GM12878 (cell line): ENCODE measurements around the gene DAB2. TPM values are rescaled to one million over a fixed set of nuclear protein-coding genes. Genes with fewer than 3 reads are reported as not detected.

Experiments
- ATAC-seq: fragments of 200-7000 bp; cut with Tn5 transposase; 3 replicates; pipeline ENCODE4 v1.9.1; 2020; ENCODE audit warnings: mild to moderate bottlenecking, moderate library complexity
- BruUV-seq: library from RNA; stranded (reverse); fragments of 400-500 nt; replicated peaks from 2 replicates; lab custom pipeline; 2021; lab: Mats Ljungman, UMichigan
- CTCF ChIA-PET: fragments of 300-600 bp; sonication (Branson Sonifier 250); formaldehyde crosslinking; extraction: SDS; loops from one replicate; lab custom pipeline; 2021; ENCODE audit warnings: inconsistent platforms; lab: Yijun Ruan, JAX
- POLR2A ChIA-PET: fragments of 350-600 bp; formaldehyde crosslinking; extraction: SDS; loops from one replicate; lab custom pipeline; 2021; ENCODE audit warnings: inconsistent platforms; lab: Charles Lee
- RAD21 ChIA-PET: fragments of 300-600 bp; sonication (Branson Sonifier 250); formaldehyde crosslinking; loops from one replicate; lab custom pipeline; 2023; ENCODE audit warnings: antibody characterized with exemption; ENCODE audit not compliant: unreplicated experiment; lab: Charles Lee
- SMC1A ChIA-PET: fragments of 300-600 bp; sonication (Branson Sonifier 250); formaldehyde crosslinking; loops from one replicate; lab custom pipeline; 2023; ENCODE audit not compliant: unreplicated experiment, uncharacterized antibody; lab: Charles Lee
- DNase-seq: peaks from one replicate; pipeline ENCODE4 v3.0.0-alpha.2; 2011; ENCODE audit warnings: low read depth, low spot score
- FAIRE-seq: peaks from 3 replicates; lab custom pipeline; 2011; peaks lifted over from hg19 to GRCh38; lab: Jason Lieb, UNC
- H2AFZ ChIP-seq: 2 replicates; pipeline ENCODE4 v1.6.0; 2011; ENCODE audit warnings: low read depth, low read length, control low read depth; ENCODE audit not compliant: control insufficient read depth
- H3K27ac ChIP-seq: 2 replicates; pipeline ENCODE4 v1.5.1; 2011; ENCODE audit warnings: control low read depth; ENCODE audit not compliant: control insufficient read depth, insufficient read depth
- H3K27me3 ChIP-seq, 2 experiments: replicated peaks in 1 of 2; 2 replicates each; pipeline versions ENCODE4 v1.6.0 to v1.6.1; 2011; ENCODE audit warnings: low read length in 1 of 2; ENCODE audit not compliant: control insufficient read depth in 2 of 2, insufficient read depth in 2 of 2
- H3K36me3 ChIP-seq, 2 experiments: 2 replicates each; pipeline ENCODE4 v1.5.1; 2011; ENCODE audit warnings: low read length in 1 of 2; ENCODE audit not compliant: control insufficient read depth in 2 of 2, insufficient read depth in 2 of 2
- H3K4me1 ChIP-seq: 2 replicates; pipeline ENCODE4 v1.6.1; 2011; ENCODE audit warnings: mild to moderate bottlenecking, low read length, moderate library complexity, mixed read lengths; ENCODE audit not compliant: control insufficient read depth, insufficient read depth
- H3K4me2 ChIP-seq: 2 replicates; pipeline ENCODE4 v1.6.0; 2011; ENCODE audit warnings: control low read depth; ENCODE audit not compliant: control insufficient read depth, insufficient read depth
- H3K4me3 ChIP-seq: fragments of 200-600 bp; sonication (generic); 2 replicates; pipeline ENCODE4 v1.5.1; 2016
- H3K79me2 ChIP-seq: 2 replicates; pipeline ENCODE4 v1.6.0; 2011; ENCODE audit warnings: low read length; ENCODE audit not compliant: control insufficient read depth, insufficient read depth
- H3K9ac ChIP-seq: 2 replicates; pipeline ENCODE4 v1.8.0; 2011; ENCODE audit warnings: low read length, control low read depth, mixed read lengths; ENCODE audit not compliant: control insufficient read depth, insufficient read depth
- H3K9me3 ChIP-seq: replicated peaks from 3 replicates; pipeline ENCODE4 v1.5.1; 2011; ENCODE audit warnings: mild to moderate bottlenecking, low read length; ENCODE audit not compliant: control insufficient read depth, insufficient read depth
- H4K20me1 ChIP-seq: 2 replicates; pipeline ENCODE4 v1.6.0; 2011; ENCODE audit not compliant: control insufficient read depth, insufficient read depth
- ATF7 ChIP-seq: fragments of 450-650 bp; IDR thresholded peaks from 2 replicates; pipeline ENCODE4 v1.6.1; 2016; ENCODE audit warnings: low read depth, mild to moderate bottlenecking
- CREB1 ChIP-seq: IDR thresholded peaks from 2 replicates; pipeline ENCODE4 v1.6.1; 2012; ENCODE audit warnings: low read depth, mild to moderate bottlenecking, inconsistent platforms
- EZH2 ChIP-seq: IDR thresholded peaks from 2 replicates; pipeline ENCODE4 v1.6.1; 2012; ENCODE audit warnings: low read depth, mild to moderate bottlenecking, control low read depth, inconsistent platforms, low read length, borderline replicate concordance; ENCODE audit not compliant: control insufficient read depth
- FOS ChIP-seq: IDR thresholded peaks from 3 replicates; pipeline ENCODE4 v1.6.1; 2011; ENCODE audit warnings: borderline replicate concordance; ENCODE audit not compliant: insufficient read length; ENCODE audit errors: extremely low read depth
- KLF5 ChIP-seq: fragments of 450-650 bp; IDR thresholded peaks from 2 replicates; pipeline ENCODE4 v1.6.1; 2014; ENCODE audit warnings: mild to moderate bottlenecking; ENCODE audit not compliant: partially characterized antibody
- MTA3 ChIP-seq: IDR thresholded peaks from 2 replicates; pipeline ENCODE4 v1.6.1; 2012; ENCODE audit warnings: low read length, inconsistent platforms, borderline replicate concordance
- NFIC ChIP-seq: IDR thresholded peaks from 2 replicates; pipeline ENCODE4 v1.6.1; 2012; ENCODE audit warnings: low read depth, mild to moderate bottlenecking, inconsistent platforms, low read length, moderate library complexity
- RAD51 ChIP-seq: fragments of 450-650 bp; IDR thresholded peaks from 2 replicates; pipeline ENCODE4 v1.6.1; 2016; ENCODE audit warnings: moderate library complexity, mild to moderate bottlenecking, inconsistent platforms
- RELB ChIP-seq: fragments of 450-650 bp; IDR thresholded peaks from 2 replicates; pipeline ENCODE4 v1.6.1; 2017; ENCODE audit warnings: low read depth, mild to moderate bottlenecking, moderate library complexity
- SREBF1 ChIP-seq: IDR thresholded peaks from 2 replicates; pipeline ENCODE4 v1.6.1; 2012; ENCODE audit warnings: mild to moderate bottlenecking, low read length
- TAF1 ChIP-seq: IDR thresholded peaks from 2 replicates; pipeline ENCODE4 v1.6.1; 2011; ENCODE audit warnings: mild to moderate bottlenecking, low read depth, low read length, borderline replicate concordance
- TCF7 ChIP-seq: IDR thresholded peaks from 2 replicates; pipeline ENCODE4 v1.6.1; 2014; ENCODE audit warnings: antibody characterized with exemption, borderline replicate concordance
- ZNF217 ChIP-seq: fragments of 450-650 bp; IDR thresholded peaks from 2 replicates; pipeline ENCODE4 v1.6.1; 2017; ENCODE audit warnings: antibody characterized with exemption, mild to moderate bottlenecking
- ZNF24 ChIP-seq: fragments of 450-650 bp; IDR thresholded peaks from 2 replicates; pipeline ENCODE4 v1.6.1; 2017; ENCODE audit warnings: antibody characterized with exemption, mild to moderate bottlenecking
- ZNF687 ChIP-seq: fragments of 450-650 bp; IDR thresholded peaks from 2 replicates; pipeline ENCODE4 v1.6.1; 2017; ENCODE audit warnings: mild to moderate bottlenecking, moderate library complexity
- WGBS: methylation state at CpG from one replicate; pipeline ENCODE4 v1.1.6; 2016; ENCODE audit warnings: low lambda C conversion rate; ENCODE audit not compliant: insufficient replicate concordance, insufficient coverage; ENCODE audit errors: missing lambda C conversion rate; 5-methylcytosine and 5-hydroxymethylcytosine counted together
- in situ Hi-C: fragments of 300-500 bp; cut with MboI; formaldehyde crosslinking; loops from 9 replicates; pipeline ENCODE4 v1.14.3; 2018; ENCODE audit warnings: mixed read lengths
- intact Hi-C: fragments of 100-400 bp; cut with micrococcal nuclease; formaldehyde crosslinking; loops from one replicate; pipeline ENCODE4 v1.14.2; 2022; ENCODE audit not compliant: unreplicated experiment
- polyA plus RNA-seq, 11 experiments: library from polyadenylated mRNA; depleted of rRNA in 4 of 11; unstranded in 6 of 11; stranded (reverse) in 5 of 11; fragments of >200 nt; fragmentation: Nextera tagmentation in 4 of 11; fragmentation: Illumina TruSeq in 1 of 11; extraction: Ambion mirVana in 4 of 11; extraction: Trizol in 1 of 11; gene quantifications; 1 replicate in 1 of 11; 2 replicates in 10 of 11; pipeline versions ENCODE4 v1.2.1 to v1.2.3, GENCODE V29; 2011 to 2016; ENCODE audit warnings: inconsistent platforms in 2 of 11, missing spikeins in 2 of 11, low read depth in 1 of 11
- total RNA-seq, 4 experiments: library from RNA; depleted of rRNA in 3 of 4; stranded (reverse); fragments of >200 nt in 3 of 4; fragmentation: Illumina TruSeq in 1 of 4; extraction: Trizol in 1 of 4; gene quantifications; 2 replicates each; pipeline versions ENCODE4 v1.2.1 to v1.2.3, GENCODE V29; 2013 to 2021
- TF ChIP-seq, protein P1 (sequence below): fragments of 450-650 bp; conservative IDR thresholded peaks from 2 replicates; pipeline ENCODE4 v1.6.1; 2017; ENCODE audit warnings: mild to moderate bottlenecking, moderate library complexity
- TF ChIP-seq, protein P2 (sequence below): IDR thresholded peaks from 2 replicates; pipeline ENCODE4 v1.6.1; 2011; ENCODE audit warnings: mild to moderate bottlenecking, low read depth, low read length, moderate library complexity; ENCODE audit not compliant: insufficient replicate concordance

Gene DAB2
- total and polyA plus RNA-seq, 10 of the 15 experiments (the other 5 are each of a cell fraction or from before 2014, with no cell fraction given), result 0.05 to 0.23 (median 0.11) TPM; not detected in 7

GRCh38 chr5:39430461-39430860 is 5.7 kb upstream of the DAB2 start:
- H3K9ac ChIP-seq, result no peak overlapping the region
- FAIRE-seq (no peak), ATAC-seq (no peak), DNase-seq (no peak)
- H3K79me2 ChIP-seq, result no peaks in the 10 kb centered on the region
- H3K9me3 ChIP-seq, result no peaks in the 10 kb centered on the region
- no peaks in the 10 kb centered on the region for H3K36me3 ChIP-seq
- 20% methylated on average over 2 of the region's 2 CpGs for WGBS
- ChIA-PET CTCF (no interaction called here), RAD21 (no interaction called here), POLR2A (no interaction called here), SMC1A (no interaction called here)
- BruUV-seq, result no TSS peak
- no peaks in the 10 kb centered on the region for H3K4me1 ChIP-seq
- no peak overlapping the region for H3K4me2 ChIP-seq
- no peak overlapping the region for H3K4me3 ChIP-seq
- no peak overlapping the region for H3K27ac ChIP-seq
- intact Hi-C loops, result no loop called here
- H3K27me3 ChIP-seq, result no peaks in the 10 kb centered on the region; a peak in 1 of 4 replicates
- no peaks in the 10 kb centered on the region for H4K20me1 ChIP-seq
- in situ Hi-C loops, result no loop called here
- no peak overlapping the region for H2AFZ ChIP-seq
- no peak for TF ChIP-seq EZH2
- TF ChIP-seq FOS, result no peak
- no peak for TF ChIP-seq CREB1
- TF ChIP-seq, protein P1, sequence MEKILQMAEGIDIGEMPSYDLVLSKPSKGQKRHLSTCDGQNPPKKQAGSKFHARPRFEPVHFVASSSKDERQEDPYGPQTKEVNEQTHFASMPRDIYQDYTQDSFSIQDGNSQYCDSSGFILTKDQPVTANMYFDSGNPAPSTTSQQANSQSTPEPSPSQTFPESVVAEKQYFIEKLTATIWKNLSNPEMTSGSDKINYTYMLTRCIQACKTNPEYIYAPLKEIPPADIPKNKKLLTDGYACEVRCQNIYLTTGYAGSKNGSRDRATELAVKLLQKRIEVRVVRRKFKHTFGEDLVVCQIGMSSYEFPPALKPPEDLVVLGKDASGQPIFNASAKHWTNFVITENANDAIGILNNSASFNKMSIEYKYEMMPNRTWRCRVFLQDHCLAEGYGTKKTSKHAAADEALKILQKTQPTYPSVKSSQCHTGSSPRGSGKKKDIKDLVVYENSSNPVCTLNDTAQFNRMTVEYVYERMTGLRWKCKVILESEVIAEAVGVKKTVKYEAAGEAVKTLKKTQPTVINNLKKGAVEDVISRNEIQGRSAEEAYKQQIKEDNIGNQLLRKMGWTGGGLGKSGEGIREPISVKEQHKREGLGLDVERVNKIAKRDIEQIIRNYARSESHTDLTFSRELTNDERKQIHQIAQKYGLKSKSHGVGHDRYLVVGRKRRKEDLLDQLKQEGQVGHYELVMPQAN, result no peak
- no peak for TF ChIP-seq RELB
- no peak for TF ChIP-seq SREBF1
- no peak for TF ChIP-seq ZNF24
- no peak for TF ChIP-seq ZNF687
- TF ChIP-seq KLF5, result no peak
- no peak for TF ChIP-seq NFIC
- TF ChIP-seq MTA3, result no peak
- TF ChIP-seq RAD51, result no peak
- TF ChIP-seq ZNF217, result no peak
- no peak for TF ChIP-seq ATF7
- TF ChIP-seq, protein P2, sequence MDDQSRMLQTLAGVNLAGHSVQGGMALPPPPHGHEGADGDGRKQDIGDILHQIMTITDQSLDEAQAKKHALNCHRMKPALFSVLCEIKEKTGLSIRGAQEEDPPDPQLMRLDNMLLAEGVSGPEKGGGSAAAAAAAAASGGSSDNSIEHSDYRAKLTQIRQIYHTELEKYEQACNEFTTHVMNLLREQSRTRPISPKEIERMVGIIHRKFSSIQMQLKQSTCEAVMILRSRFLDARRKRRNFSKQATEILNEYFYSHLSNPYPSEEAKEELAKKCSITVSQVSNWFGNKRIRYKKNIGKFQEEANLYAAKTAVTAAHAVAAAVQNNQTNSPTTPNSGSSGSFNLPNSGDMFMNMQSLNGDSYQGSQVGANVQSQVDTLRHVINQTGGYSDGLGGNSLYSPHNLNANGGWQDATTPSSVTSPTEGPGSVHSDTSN, result no peak
- TF ChIP-seq TAF1, result no peak
- TF ChIP-seq TCF7, result no peak
